Muscle of back (tissue), 11 donors: Measurements from ENCODE around the gene UEVLD. TPM values are rescaled to one million over a fixed set of nuclear protein-coding genes. Genes with fewer than 3 reads are reported as not detected.
"Not testable (repeated sequence)": the region's sequence is repeated elsewhere in the genome, so short reads cannot be mapped to it uniquely, and the experiment has no call there.

Experiments
- DNase-seq, 3 donors: peaks; one replicate each; pipeline versions ENCODE4 v3.0.0 to v3.0.0-alpha.2; 2013
- polyA plus RNA-seq, 10 donors: library from polyadenylated mRNA; unstranded; fragments of 120-200 nt; gene quantifications; one replicate each; pipeline ENCODE4 v1.2.1, GENCODE V29; 2013; ENCODE audit not compliant: insufficient read length in 10 of 10

UEVLD gene
- polyA plus RNA-seq, 10 donors = 10.3 to 16.4 (median 13.1) TPM

GRCh38 chr11:18594088-18594487, 5.6 kb upstream of the UEVLD start:
- not testable (repeated sequence) for DNase-seq

DNA sequence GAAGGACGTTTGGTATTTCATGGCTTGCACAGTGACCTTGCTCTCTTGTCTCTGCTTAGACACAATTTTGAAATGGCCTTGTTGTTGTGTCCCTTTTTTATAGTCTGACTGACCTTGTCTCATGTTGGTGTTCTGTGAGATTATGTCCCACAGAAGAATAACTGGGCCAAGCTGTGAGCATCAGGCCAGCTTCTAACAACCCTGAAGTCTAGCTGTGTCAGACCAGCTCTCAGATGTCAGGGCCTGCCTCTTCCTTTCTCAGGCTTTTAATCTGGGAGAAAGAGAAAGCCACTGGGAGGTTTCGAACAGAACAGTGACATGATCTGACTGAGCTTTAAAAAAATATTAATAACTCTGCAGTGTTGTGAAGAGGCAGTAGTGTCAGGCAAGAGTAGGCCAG, 2.0 kb upstream of the UEVLD start:
- no peak for DNase-seq

- no peak for DNase-seq
These were observed 6.7 kb downstream of the UEVLD start for GRCh38 chr11:18581825-18582224.

DNA sequence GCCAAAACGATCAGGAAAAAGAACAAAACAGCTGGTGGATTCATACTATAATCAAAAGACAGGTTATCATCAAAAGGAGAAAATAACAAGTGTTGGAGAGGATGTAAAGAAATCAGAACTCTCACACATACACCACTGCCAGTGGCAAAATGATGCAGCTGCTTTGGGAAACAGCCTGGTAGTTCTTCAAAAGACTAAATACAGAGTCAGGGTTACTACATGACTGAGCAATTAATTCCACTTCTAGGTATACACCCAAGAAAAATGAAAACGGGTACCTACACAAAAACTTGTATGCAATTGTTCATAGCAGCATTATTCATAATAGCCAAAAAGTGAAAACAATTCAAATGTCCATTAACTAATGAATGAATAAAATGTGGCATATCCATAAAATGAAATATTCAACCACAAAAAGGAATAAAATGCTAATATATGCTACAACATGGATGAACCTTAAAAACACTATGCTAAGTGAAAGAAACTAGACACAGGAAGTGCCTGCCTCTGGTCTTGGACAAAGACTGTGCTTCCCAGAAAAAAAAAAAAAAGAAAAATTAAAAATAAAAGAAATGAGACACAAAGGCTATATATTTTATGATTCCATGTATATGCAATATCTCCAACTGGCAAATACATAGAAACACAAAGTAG, 8.3 kb downstream of the UEVLD start:
- DNase-seq = no peak

DNA sequence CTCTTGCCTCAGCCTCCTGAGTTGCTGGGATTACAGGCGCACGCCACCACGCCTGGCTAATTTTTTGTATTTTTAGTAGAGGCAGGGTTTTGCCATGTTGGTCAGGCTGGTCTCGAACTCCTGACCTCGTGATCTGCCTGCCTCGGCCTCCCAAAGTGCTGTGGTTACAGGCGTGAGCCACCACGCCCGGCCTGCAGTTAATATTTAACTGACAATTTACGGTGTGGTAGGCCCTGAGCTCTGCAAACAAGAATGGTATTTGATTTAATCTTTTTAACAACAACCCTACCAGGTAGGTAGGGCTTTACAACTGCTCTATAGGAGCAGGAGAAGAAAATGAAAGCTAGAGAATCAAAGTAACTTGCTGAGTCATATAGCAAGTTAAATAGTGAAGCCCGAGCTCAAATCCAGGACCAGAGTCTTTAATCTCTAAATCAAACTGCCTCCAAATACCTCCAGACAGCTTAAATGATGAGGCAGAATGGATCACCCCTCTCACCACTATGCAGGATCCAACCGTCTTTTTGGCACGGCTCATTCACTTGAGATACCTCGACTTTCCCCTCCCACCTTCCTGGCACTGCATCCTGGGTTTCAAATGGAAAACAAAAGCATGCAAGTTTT, 9.4 kb downstream of the UEVLD start:
- DNase-seq = no peak

DNA sequence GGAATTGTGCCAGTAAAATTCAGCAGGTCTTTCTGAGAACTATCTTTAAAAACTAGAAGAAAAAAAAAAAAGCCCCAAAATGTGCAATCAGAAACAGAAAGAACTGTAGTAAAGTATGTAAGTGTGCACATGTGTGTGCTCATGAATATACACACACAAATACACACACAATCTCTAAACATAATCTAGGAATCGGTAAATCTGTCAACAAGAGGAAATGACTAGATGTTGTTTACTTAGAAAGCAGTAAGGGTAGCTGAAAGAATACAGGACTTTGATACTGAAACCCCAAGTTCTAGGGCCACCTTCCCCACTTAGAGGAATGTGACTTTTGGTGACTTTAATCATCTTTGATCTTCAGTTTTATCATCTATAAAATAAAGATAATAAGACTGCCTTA, 13.2 kb downstream of the UEVLD start:
- no peak for DNase-seq

DNA sequence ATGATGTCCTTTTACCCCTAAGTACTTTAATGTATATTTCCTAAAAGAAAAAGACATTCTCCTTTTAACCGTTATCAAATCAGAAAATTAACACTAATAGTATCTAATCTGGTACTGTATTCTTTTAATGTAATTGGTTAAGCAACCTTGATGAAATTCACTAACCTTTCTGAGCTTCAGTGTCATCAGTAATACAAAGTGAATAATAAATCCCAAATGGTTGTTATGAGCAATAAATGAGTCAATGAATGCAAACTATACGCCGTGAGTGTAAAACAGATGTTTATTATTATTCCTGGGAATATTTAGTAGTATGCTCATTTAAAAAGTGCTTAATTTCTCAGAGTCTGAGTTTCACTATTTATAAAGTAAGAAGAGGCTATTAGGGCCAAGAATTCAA, 21.5 kb downstream of the UEVLD start:
- DNase-seq = no peak

DNA sequence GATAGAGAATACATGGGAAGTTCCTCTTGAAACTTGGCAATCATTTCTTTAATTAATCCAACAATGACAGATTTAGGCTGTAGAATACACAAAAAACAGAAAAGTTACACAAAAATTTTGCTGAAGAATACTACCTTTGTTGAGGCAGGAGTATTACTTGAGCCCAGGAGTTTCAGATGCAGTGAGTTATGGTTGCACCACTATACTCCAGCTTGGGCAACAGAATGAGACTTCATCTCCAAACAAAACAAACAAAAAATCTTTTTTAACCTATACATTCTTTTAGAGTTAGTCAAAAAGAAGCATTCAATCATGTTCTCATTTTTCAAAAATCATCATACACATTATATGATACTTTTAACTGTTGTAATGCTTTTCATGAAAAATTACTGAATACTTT, 22.1 kb downstream of the UEVLD start:
- no peak for DNase-seq

DNA sequence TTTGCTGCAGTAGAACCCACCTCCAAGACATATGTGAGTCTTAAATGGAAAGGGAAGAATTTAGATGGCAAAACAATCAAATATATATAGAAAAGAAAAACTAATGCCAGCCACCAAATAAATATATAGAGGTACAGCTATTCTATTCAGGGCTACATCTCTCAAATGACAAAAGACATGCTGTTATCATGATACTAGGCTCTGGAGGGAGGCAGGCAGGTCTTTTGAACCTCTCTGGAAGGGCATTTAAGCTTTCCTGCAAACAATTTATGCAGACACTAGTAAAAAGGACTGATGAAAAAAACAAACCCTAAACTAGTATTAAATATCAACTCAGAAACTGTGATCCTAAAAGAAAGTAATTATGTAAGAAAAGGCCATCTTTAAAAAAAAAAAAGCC, 24.4 kb downstream of the UEVLD start:
- no peak for DNase-seq

GRCh38 chr11:18563090-18563730, 25.3 kb downstream of the UEVLD start:
- DNase-seq = no peak

DNA sequence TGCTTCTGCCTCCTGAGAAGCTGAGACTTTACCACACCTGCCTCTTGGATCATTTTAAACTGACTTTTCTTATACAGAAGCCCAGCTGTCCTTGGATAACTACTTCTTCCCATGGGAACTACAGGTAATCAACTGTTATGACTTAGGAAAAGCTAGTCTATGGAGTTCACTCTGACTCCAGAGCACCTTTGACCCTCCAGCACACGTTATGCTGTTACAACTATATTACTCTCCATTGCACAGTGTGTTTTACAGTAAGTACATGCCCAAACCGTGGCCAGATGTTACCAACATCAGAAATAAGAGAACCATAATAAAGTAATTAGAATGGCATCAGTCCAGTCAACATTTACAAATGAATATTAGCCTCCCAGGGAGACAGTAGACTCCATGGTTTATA, 40.5 kb downstream of the UEVLD start:
- no peak for DNase-seq

DNA sequence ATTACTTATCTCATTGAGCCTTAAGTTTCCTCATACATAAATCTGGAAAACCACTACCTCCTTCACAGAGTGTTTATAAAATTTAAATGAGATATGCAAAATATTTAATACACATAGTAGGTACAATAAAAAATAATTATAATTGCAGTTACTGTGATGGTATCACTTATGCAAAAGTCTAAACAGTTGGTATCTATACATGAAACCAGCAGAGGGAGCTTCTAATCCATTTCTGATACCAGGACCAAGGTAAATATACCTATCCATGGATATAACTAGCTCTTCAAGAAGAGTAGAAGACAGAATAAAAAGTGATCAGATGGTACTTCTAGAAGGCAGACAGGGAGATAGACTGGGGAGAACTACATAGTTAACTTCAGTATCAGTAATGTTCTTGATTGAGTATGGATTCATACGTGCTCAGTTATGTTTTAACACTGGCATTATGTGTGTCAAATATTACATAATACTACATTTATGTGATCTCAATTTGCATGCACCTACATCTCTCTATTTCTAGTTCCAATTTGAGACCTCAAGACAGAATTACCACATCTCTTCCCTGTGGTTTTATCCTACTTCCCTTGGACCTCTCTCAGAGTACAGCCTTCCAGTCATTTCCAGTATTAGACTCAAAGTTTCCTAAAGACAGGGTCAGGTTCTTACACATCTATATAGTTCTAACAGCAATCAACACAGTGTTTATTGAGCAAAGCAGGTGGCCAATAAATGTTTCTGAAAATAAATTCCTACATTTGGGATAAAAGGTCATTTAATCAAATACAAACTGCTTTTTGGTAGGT, 48.1 kb downstream of the UEVLD start:
- DNase-seq = peak in 2 of 3 donors; percentile 4 to 10

DNA sequence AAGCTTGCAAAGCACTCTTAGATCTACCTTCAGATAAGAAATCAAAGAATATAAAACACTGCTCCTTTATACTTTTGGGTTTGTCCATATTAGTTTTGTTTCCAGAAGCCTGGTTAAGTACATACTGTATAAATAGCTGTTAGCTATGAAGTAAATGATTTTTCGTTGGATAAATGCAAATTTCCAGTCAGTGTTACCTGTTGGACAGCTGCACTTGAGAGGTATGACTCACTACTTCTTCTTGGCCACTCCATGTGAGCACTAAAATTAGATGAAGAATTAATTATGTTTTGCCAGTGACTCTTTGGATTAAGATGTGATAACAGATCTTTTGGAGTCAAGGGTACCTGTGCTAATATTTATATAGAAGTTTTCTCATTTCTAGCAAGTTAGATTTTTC, 52.3 kb downstream of the UEVLD start:
- no peak for DNase-seq

DNA sequence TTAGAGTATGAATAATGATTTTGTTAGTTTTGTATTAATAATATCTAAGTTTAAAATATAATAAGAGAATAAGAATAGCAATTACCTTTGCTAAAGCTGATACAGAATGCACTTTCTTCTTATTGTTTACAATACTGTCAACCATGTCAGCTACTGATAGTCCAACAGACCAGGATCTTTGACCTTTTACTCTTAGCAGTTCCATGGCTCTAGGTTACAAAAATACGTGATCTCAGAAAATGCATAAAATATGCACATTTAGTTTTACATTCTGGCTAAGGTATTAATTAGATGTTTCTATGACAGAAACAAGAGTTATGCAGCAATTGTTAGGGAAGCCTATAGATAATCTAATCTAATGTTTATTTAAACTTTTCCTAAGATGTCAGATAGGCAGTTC, 54.3 kb downstream of the UEVLD start:
- no peak for DNase-seq

- no peak for DNase-seq
These were observed 55.2 kb downstream of the UEVLD start for GRCh38 chr11:18533365-18533764.

GRCh38 chr11:18527512-18527911, 61.0 kb downstream of the UEVLD start:
- DNase-seq = peak in 2 of 3 donors; percentile 13 to 58

- peak; percentile 94 to 99 (median 95) for DNase-seq
These were observed 61.8 kb downstream of the UEVLD start, which contains the start of gene TSG101 for GRCh38 chr11:18526521-18527296. TSS of gene TSG101 (minus strand) at chr11:18526942. CDS start at chr11:18526816, 126 bp downstream.

GRCh38 chr11:18526130-18526520, 62.4 kb downstream of the UEVLD start:
- DNase-seq = no peak

DNA sequence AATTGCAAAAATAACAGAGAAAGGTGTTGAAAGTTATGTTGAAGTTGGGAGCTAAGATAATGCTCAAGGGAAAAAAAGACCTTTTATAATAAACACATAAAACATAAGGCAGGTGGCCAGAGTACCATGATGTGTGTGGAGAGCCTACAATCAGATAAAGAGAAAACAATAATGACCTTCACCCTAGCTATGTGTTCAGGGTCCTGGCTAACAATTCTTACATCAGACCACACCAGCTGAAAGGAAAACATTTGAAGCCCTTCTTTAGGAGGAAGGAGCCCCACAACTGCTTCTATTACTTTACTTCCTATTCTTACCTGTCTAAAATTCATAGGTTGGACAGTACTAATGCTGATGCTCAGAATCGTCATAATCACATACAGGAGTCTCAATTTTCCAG, 64.3 kb downstream of the UEVLD start:
- no peak for DNase-seq

DNA sequence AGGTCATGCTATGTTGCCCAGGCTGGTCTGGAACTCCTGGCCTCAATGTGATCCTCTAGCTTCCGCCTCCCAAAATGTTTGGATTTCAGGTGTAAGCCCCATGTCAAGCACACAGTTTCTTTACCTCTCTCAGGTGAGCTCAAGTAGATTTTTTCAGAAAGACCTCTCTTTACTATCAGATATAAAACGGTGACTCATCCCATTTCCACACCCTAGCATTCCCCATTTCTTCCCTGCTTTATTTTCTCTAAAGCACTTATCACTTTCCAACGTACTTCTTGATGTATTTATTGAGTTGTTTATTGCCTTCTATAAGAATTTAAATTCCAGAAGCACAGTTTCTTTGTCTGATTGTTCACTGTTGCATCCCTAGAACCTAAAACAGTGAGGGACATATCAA, 65.5 kb downstream of the UEVLD start:
- no peak for DNase-seq

DNA sequence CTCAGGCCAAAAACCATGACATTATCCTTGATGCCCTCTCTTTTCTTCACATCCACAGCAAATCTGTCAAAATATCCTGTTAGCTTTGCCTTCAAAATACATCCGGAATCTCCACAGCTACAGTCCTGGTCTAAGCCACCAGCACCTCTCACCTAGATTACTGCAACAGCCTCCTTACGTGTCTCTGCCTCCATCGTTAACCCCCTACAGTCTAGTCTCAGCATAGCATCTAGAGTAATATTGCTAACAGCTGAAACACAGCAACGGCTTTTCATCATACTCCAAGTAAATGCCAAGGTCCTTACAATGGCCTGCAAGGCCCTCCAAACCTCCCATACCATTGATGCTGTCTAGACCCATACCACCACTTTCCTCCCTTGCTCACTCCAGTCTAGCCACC, 66.1 kb downstream of the UEVLD start:
- no peak for DNase-seq

DNA sequence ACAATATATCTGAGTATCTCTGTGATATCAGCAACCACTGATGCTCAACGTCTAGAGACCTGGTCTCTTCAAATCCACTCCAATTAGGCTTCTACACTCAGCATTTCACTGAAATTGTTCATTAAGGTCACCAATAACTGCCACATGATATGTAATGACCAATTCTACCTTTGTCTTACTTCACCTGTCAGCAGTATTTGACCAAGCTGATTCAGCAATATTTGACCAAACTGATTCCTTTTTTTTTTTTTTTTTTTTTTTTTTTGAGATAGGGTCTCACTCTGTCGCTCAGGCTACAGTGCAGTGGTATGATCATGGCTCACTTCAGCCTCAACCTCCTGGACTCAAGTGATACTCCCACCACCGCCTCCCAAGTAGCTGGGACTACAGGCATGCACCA, 67.4 kb downstream of the UEVLD start:
- no peak for DNase-seq
